Keratinocyte (primary cell): Measurements from ENCODE around the gene SRCIN1. TPM values are rescaled to one million over a fixed set of nuclear protein-coding genes. Genes with fewer than 3 reads are reported as not detected.

Source experiments
- DNase-seq: peaks from one replicate; pipeline ENCODE4 v3.0.0-alpha.2; 2011; ENCODE audit warnings: low read depth, missing footprints, low spot score
- FAIRE-seq: peaks from 2 replicates; lab custom pipeline; 2011; peaks lifted over from hg19 to GRCh38; lab: Jason Lieb, UNC
- H2AFZ ChIP-seq: 2 replicates; pipeline ENCODE4 v1.6.0; 2012; ENCODE audit warnings: low read length, control low read depth, inconsistent platforms; ENCODE audit not compliant: control insufficient read depth
- H3K27ac ChIP-seq: 2 replicates; pipeline ENCODE4 v1.5.1; 2011; ENCODE audit warnings: low read length; ENCODE audit not compliant: control insufficient read depth, insufficient read depth
- H3K27me3 ChIP-seq: 3 replicates; pipeline ENCODE4 v1.6.0; 2011; ENCODE audit warnings: low read length; ENCODE audit not compliant: control insufficient read depth, insufficient read depth; ENCODE audit errors: extremely low read depth
- H3K36me3 ChIP-seq, 2 experiments: 2 replicates in 1 of 2; 3 replicates in 1 of 2; pipeline ENCODE4 v1.5.1; 2011; ENCODE audit warnings: low read length in 2 of 2, mild to moderate bottlenecking in 1 of 2; ENCODE audit not compliant: control insufficient read depth in 2 of 2, insufficient read depth in 2 of 2; ENCODE audit errors: extremely low read depth in 1 of 2
- H3K4me1 ChIP-seq: 3 replicates; pipeline ENCODE4 v1.5.1; 2011; ENCODE audit warnings: low read length; ENCODE audit not compliant: control insufficient read depth, insufficient read depth; ENCODE audit errors: extremely low read depth
- H3K4me2 ChIP-seq: 3 replicates; pipeline ENCODE4 v1.6.0; 2011; ENCODE audit warnings: low read depth, low read length; ENCODE audit not compliant: control insufficient read depth, insufficient read depth; ENCODE audit errors: extremely low read depth
- H3K4me3 ChIP-seq, 3 experiments: fragments of 200-600 bp in 1 of 3; sonication (generic) in 1 of 3; 2 replicates in 2 of 3; 3 replicates in 1 of 3; pipeline ENCODE4 v1.5.1; 2011 to 2016; ENCODE audit warnings: low read length in 3 of 3, mild to moderate bottlenecking in 3 of 3, control low read depth in 2 of 3, inconsistent platforms in 1 of 3, low read depth in 1 of 3, mixed read lengths in 1 of 3, mixed run types in 1 of 3, moderate library complexity in 1 of 3; ENCODE audit not compliant: control insufficient read depth in 2 of 3, insufficient read depth in 2 of 3; ENCODE audit errors: extremely low read depth in 1 of 3
- H3K79me2 ChIP-seq: 2 replicates; pipeline ENCODE4 v1.6.0; 2012; ENCODE audit warnings: low read length; ENCODE audit not compliant: control insufficient read depth, insufficient read depth
- H3K9ac ChIP-seq: 3 replicates; pipeline ENCODE4 v1.6.0; 2011; ENCODE audit warnings: low read length; ENCODE audit not compliant: control insufficient read depth, insufficient read depth; ENCODE audit errors: extremely low read depth
- H3K9me1 ChIP-seq: 3 replicates; pipeline ENCODE4 v1.6.0; 2011; ENCODE audit warnings: low read length; ENCODE audit not compliant: control insufficient read depth, insufficient read depth; ENCODE audit errors: extremely low read depth
- H3K9me3 ChIP-seq: 2 replicates; pipeline ENCODE4 v1.5.1; 2012; ENCODE audit warnings: low read depth, low read length; ENCODE audit not compliant: control insufficient read depth
- H4K20me1 ChIP-seq: 3 replicates; pipeline ENCODE4 v1.6.0; 2011; ENCODE audit warnings: low read length; ENCODE audit not compliant: control insufficient read depth, insufficient read depth; ENCODE audit errors: extremely low read depth
- EZH2 ChIP-seq: IDR thresholded peaks from one replicate; pipeline ENCODE4 v1.6.1; 2012; ENCODE audit warnings: inconsistent platforms, mild to moderate bottlenecking, low read length, moderate library complexity
- dilution Hi-C: fragments of 300-500 bp; cut with MboI; formaldehyde crosslinking; loops from one replicate; pipeline ENCODE4 v1.7.0; 2020; ENCODE audit warnings: low sequenced_read_pairs; ENCODE audit not compliant: extremely low pct_ligation_motif_present
- polyA plus RNA-seq, 5 experiments: library from polyadenylated mRNA; depleted of rRNA in 3 of 5; stranded (reverse) in 3 of 5; stranded (forward) in 1 of 5; unstranded in 1 of 5; fragments of >200 nt; gene quantifications; 1 replicate in 1 of 5; 2 replicates in 3 of 5; 3 replicates in 1 of 5; pipeline versions ENCODE4 v1.2.1 to v1.2.3, GENCODE V29; 2011 to 2012; ENCODE audit warnings: missing spikeins in 2 of 5, low read depth in 1 of 5, low replicate concordance in 1 of 5
- TF ChIP-seq, protein P1 (sequence below), 3 experiments: IDR thresholded peaks in 1 of 3; conservative IDR thresholded peaks in 1 of 3; optimal IDR thresholded peaks in 1 of 3; 2 replicates in 2 of 3; 3 replicates in 1 of 3; pipeline versions ENCODE3 to v1.5.1; 2011; ENCODE audit warnings: low read length in 3 of 3, mild to moderate bottlenecking in 3 of 3, moderate library complexity in 2 of 3, control low read depth in 1 of 3, inconsistent platforms in 1 of 3; ENCODE audit not compliant: insufficient read depth in 2 of 3; ENCODE audit errors: extremely low read depth in 1 of 3

SRCIN1 gene
- polyA plus RNA-seq, 1 donor (not counting 4 experiments of a cell fraction or from before 2014, with no cell fraction given): 0.37 TPM

GRCh38 chr17:38600416-38600815, 5.3 kb downstream of the SRCIN1 start:
- Histone ChIP-seq H3K9me1 (no peaks in the 10 kb centered on the region), H3K27ac (no peak overlapping the region), H3K9ac (no peak overlapping the region), H3K36me3 (no peaks in the 10 kb centered on the region), H3K27me3 (peaks cover 75% of the 10 kb centered on the region), H3K9me3 (no peaks in the 10 kb centered on the region), H3K4me2 (no peak overlapping the region), H3K4me3 (no peak overlapping the region), H2AFZ (no peak overlapping the region), H3K4me1 (no peaks in the 10 kb centered on the region), H4K20me1 (no peaks in the 10 kb centered on the region), H3K79me2 (no peaks in the 10 kb centered on the region)
- dilution Hi-C loops: no loop called here
- TF ChIP-seq EZH2: no peak
- TF ChIP-seq, protein P1, sequence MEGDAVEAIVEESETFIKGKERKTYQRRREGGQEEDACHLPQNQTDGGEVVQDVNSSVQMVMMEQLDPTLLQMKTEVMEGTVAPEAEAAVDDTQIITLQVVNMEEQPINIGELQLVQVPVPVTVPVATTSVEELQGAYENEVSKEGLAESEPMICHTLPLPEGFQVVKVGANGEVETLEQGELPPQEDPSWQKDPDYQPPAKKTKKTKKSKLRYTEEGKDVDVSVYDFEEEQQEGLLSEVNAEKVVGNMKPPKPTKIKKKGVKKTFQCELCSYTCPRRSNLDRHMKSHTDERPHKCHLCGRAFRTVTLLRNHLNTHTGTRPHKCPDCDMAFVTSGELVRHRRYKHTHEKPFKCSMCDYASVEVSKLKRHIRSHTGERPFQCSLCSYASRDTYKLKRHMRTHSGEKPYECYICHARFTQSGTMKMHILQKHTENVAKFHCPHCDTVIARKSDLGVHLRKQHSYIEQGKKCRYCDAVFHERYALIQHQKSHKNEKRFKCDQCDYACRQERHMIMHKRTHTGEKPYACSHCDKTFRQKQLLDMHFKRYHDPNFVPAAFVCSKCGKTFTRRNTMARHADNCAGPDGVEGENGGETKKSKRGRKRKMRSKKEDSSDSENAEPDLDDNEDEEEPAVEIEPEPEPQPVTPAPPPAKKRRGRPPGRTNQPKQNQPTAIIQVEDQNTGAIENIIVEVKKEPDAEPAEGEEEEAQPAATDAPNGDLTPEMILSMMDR (optimal IDR thresholded peaks at IDR 0.05 in 1 of 3, IDR thresholded peaks at IDR 0.05 in 1 of 3, conservative IDR thresholded peaks at IDR 0.05 in 1 of 3; ENCODE audit: extremely low read depth in 1 of 3, insufficient read depth in 2 of 3, low read length in 3 of 3): no peak
- FAIRE-seq (no peak), DNase-seq (no peak)

GRCh38 chr17:38599398-38599856, 6.3 kb downstream of the SRCIN1 start:
- Histone ChIP-seq H4K20me1 (no peaks in the 10 kb centered on the region), H3K4me3 (no peak overlapping the region), H3K36me3 (no peaks in the 10 kb centered on the region), H3K4me1 (no peaks in the 10 kb centered on the region), H3K9me3 (no peaks in the 10 kb centered on the region), H2AFZ (no peak overlapping the region), H3K9me1 (no peaks in the 10 kb centered on the region), H3K9ac (no peak overlapping the region), H3K4me2 (no peak overlapping the region), H3K79me2 (no peaks in the 10 kb centered on the region), H3K27ac (no peak overlapping the region), H3K27me3 (peaks cover 79% of the 10 kb centered on the region)
- DNase-seq (no peak), FAIRE-seq (no peak)
- no peak for TF ChIP-seq EZH2
- TF ChIP-seq, protein P1 (optimal IDR thresholded peaks at IDR 0.05 in 1 of 3, IDR thresholded peaks at IDR 0.05 in 1 of 3, conservative IDR thresholded peaks at IDR 0.05 in 1 of 3; ENCODE audit: extremely low read depth in 1 of 3, insufficient read depth in 2 of 3, low read length in 3 of 3): no peak
- dilution Hi-C loops: no loop called here
